ENCODE measurements around the gene KIFC3. TPM values are rescaled to one million over a fixed set of nuclear protein-coding genes. Genes with fewer than 3 reads are reported as not detected.
"Not testable (repeated sequence)": the region's sequence is repeated elsewhere in the genome, so short reads cannot be mapped to it uniquely, and the experiment has no call there.

KIFC3 gene
- polyA plus RNA-seq, 1 experiment, result 60.5 TPM

- no peaks in the 10 kb centered on the region for H3K27me3 ChIP-seq (ENCODE audit: control insufficient read depth, insufficient read depth, low read length)
- no peak overlapping the region for H3K4me3 ChIP-seq (ENCODE audit: low read depth, low read length)
- ChIA-PET POLR2A (no interaction called here), CTCF (no interaction called here)
- no peak for DNase-seq (ENCODE audit: low read depth)
- H3K36me3 ChIP-seq (ENCODE audit: control insufficient read depth, insufficient read depth, low read length), result no peaks in the 10 kb centered on the region
- TF ChIP-seq, protein P1, sequence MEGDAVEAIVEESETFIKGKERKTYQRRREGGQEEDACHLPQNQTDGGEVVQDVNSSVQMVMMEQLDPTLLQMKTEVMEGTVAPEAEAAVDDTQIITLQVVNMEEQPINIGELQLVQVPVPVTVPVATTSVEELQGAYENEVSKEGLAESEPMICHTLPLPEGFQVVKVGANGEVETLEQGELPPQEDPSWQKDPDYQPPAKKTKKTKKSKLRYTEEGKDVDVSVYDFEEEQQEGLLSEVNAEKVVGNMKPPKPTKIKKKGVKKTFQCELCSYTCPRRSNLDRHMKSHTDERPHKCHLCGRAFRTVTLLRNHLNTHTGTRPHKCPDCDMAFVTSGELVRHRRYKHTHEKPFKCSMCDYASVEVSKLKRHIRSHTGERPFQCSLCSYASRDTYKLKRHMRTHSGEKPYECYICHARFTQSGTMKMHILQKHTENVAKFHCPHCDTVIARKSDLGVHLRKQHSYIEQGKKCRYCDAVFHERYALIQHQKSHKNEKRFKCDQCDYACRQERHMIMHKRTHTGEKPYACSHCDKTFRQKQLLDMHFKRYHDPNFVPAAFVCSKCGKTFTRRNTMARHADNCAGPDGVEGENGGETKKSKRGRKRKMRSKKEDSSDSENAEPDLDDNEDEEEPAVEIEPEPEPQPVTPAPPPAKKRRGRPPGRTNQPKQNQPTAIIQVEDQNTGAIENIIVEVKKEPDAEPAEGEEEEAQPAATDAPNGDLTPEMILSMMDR (IDR thresholded peaks at IDR 0.05; ENCODE audit: insufficient read depth, low read depth, low read length), result no peak
Measured at GRCh38 chr16:57813466-57813865, 11.2 kb upstream of the KIFC3 start.

- H3K4me3 ChIP-seq (ENCODE audit: low read depth, low read length); H3K27me3 ChIP-seq (ENCODE audit: control insufficient read depth, insufficient read depth, low read length); H3K36me3 ChIP-seq (ENCODE audit: control insufficient read depth, insufficient read depth, low read length); CTCF ChIA-PET; POLR2A ChIA-PET; DNase-seq (ENCODE audit: low read depth): not testable (repeated sequence)
Measured at GRCh38 chr16:57811340-57811739, 9.0 kb upstream of the KIFC3 start.

DNA sequence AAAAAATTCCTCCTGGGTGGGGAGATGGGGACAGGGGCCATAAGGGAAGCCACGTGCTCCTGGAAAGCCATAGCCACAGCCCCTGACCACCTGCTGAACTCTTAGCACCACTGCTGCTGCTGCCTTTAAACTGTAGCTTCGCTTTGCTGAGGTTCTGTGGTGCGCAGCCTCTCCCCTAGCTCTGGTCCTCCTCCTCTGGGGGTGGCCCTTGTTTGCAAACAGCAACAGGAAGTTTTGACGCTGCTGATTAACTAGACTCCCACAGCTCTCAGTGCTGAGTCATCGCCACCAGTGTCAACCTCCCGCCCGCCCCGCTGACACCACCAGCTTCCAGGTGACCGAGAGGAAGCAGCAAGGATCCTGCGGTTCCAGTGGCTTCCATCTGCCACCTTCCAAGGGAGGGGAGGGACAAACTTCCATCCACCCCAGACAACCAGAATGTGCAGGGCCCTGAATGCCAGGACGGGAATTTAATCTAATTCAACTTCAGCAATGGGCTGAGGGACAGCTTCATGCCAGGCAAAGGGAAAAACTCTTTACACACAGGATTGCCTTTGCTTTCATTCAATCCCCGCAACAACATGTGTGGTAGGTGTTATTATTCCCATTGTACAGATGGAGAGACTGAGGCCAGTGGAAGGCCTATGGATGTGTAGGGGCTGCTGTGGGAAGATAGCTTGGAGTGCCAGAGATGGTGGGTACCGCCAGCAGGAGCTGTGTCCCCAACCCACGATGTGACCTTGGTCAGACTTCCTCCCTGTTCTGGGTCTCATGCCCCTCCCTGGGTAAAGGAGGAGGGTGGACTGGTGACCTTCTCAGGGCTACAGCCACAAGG lies 8.1 kb upstream of the KIFC3 start:
- ChIA-PET POLR2A (no interaction called here), CTCF (interaction anchor here (0.9 to 1.8 kb wide), 4 partner anchors 12 to 90 kb away, joined by 3 to 4 read pairs (median 4); no protein-coding TSS in a partner anchor)
- DNase-seq (ENCODE audit: low read depth), result peak; percentile 57
- Histone ChIP-seq H3K36me3 (ENCODE audit: control insufficient read depth, insufficient read depth, low read length) (no peaks in the 10 kb centered on the region), H3K27me3 (ENCODE audit: control insufficient read depth, insufficient read depth, low read length) (no peaks in the 10 kb centered on the region), H3K4me3 (ENCODE audit: low read depth, low read length) (no peak overlapping the region)
- TF ChIP-seq, protein P1 (IDR thresholded peaks at IDR 0.05; ENCODE audit: insufficient read depth, low read depth, low read length), result no peak

- ChIA-PET CTCF (interaction anchor here (0.9 to 1.8 kb wide), 5 partner anchors 11 to 90 kb away, joined by 3 to 4 read pairs (median 3); no protein-coding TSS in a partner anchor), POLR2A (no interaction called here)
- Histone ChIP-seq H3K36me3 (ENCODE audit: control insufficient read depth, insufficient read depth, low read length) (no peaks in the 10 kb centered on the region), H3K4me3 (ENCODE audit: low read depth, low read length) (no peak overlapping the region), H3K27me3 (ENCODE audit: control insufficient read depth, insufficient read depth, low read length) (no peaks in the 10 kb centered on the region)
- DNase-seq (ENCODE audit: low read depth), result no peak
- TF ChIP-seq, protein P1 (IDR thresholded peaks at IDR 0.05; ENCODE audit: insufficient read depth, low read depth, low read length), result no peak
Measured at GRCh38 chr16:57809276-57810196, 7.2 kb upstream of the KIFC3 start.

- Histone ChIP-seq H3K4me3 (ENCODE audit: low read depth, low read length) (no peak overlapping the region), H3K36me3 (ENCODE audit: control insufficient read depth, insufficient read depth, low read length) (no peaks in the 10 kb centered on the region), H3K27me3 (ENCODE audit: control insufficient read depth, insufficient read depth, low read length) (no peaks in the 10 kb centered on the region)
- ChIA-PET POLR2A (interaction anchor here (0.7 kb wide), 1 partner anchor 73 kb away, joined by 12 read pairs; no protein-coding TSS in a partner anchor), CTCF (interaction anchor here (0.7 to 1.8 kb wide), 4 partner anchors 25 to 57 kb away, joined by 3 to 4 read pairs (median 3); no protein-coding TSS in a partner anchor)
- TF ChIP-seq, protein P1 (IDR thresholded peaks at IDR 0.05; ENCODE audit: insufficient read depth, low read depth, low read length), result no peak
- no peak for DNase-seq (ENCODE audit: low read depth)
Measured at GRCh38 chr16:57808589-57809228, 6.4 kb upstream of the KIFC3 start.

All from BJ (cell line).